ENCODE measurements around the gene SERTAD3.
"Not testable (repeated sequence)": the region's sequence is repeated elsewhere in the genome, so short reads cannot be mapped to it uniquely, and the experiment has no call there.

DNA sequence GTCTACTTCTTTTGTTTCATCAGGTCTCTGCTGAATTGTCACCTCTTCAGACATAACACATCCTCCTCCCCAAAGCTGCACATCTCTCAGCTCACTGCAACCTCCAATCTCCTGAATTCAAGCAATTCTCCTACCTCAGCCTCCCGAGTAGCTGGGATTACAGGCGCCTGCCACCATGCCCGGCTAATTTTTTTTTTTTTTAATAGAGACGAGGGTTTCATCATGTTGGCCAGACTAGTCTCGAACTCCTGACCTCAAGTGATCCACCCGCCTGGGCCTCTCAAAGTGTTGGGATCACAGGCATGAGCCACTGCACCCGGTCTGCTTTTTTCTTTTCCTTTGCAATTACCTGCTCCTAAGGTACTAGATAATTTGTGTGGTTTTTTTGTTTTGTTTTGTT is 11.4 kb downstream of the SERTAD3 start:
- TF ChIP-seq, protein P1, sequence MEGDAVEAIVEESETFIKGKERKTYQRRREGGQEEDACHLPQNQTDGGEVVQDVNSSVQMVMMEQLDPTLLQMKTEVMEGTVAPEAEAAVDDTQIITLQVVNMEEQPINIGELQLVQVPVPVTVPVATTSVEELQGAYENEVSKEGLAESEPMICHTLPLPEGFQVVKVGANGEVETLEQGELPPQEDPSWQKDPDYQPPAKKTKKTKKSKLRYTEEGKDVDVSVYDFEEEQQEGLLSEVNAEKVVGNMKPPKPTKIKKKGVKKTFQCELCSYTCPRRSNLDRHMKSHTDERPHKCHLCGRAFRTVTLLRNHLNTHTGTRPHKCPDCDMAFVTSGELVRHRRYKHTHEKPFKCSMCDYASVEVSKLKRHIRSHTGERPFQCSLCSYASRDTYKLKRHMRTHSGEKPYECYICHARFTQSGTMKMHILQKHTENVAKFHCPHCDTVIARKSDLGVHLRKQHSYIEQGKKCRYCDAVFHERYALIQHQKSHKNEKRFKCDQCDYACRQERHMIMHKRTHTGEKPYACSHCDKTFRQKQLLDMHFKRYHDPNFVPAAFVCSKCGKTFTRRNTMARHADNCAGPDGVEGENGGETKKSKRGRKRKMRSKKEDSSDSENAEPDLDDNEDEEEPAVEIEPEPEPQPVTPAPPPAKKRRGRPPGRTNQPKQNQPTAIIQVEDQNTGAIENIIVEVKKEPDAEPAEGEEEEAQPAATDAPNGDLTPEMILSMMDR (IDR thresholded peaks at IDR 0.05), result not testable (repeated sequence)
- TF ChIP-seq POLR2A (IDR thresholded peaks at IDR 0.05), result not testable (repeated sequence)

Data from body of pancreas (tissue), 4 donors.